Stimulated activated CD4-positive, alpha-beta T cell treated with anti-CD3 and anti-CD28 coated beads, Interleukin-1b, Interleukin-23, amount 100 ng/mL, for 48 hours (primary cell): ENCODE results near the gene TMEM200B.
"Not testable (repeated sequence)": the region's sequence is repeated elsewhere in the genome, so short reads cannot be mapped to it uniquely, and the experiment has no call there.

Experiments used
- DNase-seq: peaks from one replicate; pipeline ENCODE4 v3.0.0-alpha.2; 2020

Gene TMEM200B

DNA sequence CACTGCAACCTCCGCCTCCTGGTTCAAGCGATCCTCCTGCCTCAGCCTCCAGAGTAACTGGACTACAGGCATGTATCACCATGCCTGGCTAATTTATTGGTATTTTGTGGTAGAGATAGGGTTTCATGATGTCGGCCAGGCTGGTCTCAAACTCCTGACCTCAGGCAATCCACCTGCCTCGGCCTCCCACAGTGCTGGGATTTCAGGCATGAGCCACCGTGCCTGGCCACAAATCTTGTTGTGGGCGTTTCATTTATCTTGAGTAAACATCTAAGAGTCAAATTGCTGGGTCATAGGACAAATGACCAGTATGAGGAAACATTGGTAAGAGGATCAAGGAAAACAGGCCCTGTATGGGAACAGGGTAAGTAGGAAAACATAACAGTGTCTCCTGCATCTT lies 17.9 kb downstream of the TMEM200B start:
- no peak for DNase-seq

DNA sequence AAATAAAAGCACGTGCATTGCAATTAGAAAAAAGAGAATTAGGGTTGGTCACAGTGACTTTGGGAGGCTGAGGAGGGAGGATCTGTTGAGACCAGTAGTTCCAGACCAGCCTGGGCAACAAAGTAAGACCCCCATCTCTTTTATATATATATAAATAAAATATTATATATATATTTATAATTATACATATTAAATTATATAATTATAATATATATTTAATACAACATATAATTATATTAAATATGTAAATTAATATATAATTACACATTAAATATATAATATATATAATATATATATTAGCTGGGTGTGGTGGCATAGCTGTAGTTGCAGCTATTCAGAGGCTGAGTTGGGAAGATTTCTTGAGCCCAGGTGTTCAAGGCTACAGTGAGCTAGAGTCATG lies 23.2 kb downstream of the TMEM200B start:
- no peak for DNase-seq

DNA sequence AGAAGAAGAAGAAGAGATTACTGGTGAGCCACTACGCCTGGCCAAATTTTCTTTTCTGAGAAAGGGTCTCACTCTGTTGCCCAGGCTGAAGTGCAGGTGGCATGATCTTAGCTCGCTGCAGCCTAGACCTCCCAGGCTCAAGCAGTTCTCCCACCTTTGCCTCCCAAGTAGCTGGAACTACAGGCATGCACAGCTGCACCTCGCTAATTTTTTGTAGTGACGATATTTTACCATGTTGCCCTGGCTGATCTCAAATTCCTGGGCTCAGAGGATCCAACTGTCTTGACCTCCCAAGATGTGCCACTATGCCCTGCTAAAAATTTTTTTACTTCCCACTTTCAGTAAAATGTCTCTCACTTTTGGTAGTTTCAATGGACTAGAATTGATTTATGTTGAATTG lies 24.4 kb downstream of the TMEM200B start:
- no peak for DNase-seq

DNA sequence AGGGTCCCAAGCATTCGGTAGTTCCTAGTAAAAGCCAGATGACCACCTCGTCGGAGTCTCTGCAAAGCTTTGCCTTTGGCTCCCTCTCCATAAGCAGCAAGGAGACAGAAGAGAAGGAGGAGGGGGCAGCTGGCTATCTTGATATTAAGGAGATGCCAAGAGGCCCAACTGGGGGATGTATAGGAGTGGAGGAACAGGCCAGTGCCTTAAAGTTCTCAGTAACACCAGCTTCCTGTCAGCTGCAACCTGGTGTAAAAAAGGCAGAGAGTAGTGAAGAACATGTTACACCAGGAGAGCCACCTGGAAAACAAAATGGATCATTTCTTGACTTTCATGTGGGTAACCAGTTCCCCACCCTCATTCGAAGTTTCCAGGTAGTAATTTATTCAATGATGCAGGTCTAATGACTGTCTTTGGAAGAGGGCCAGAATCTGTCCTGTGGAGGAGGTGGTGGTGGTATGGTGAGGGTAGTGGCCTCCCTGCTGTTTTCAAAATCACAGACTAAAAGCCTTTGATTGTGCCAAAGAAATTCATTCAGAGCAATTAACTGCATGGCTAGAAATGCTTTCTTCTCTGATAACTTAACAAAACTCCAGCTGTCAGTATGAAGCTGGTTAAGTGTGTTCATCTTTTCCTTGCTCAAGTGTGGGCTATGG lies 27.3 kb downstream of the TMEM200B start:
- DNase-seq = no peak

DNA sequence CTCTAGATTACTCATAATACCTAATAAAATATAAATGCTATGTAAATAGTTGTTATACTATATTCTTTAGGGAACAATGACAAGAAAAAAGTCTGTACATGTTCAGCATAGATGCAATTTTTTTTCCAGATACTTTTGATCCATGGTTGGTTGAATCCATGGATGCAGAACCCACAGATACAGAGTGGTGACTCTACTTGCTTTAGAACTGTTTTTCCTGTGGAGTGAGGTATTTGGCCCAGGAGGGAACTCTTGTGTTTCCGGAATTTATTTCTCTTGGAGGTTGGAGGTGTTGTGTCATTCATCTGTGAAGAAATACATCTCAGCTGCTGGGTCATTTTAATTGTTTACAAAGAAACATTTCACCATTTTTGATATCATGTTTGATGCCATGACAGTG lies 28.7 kb downstream of the TMEM200B start:
- no peak for DNase-seq

DNA sequence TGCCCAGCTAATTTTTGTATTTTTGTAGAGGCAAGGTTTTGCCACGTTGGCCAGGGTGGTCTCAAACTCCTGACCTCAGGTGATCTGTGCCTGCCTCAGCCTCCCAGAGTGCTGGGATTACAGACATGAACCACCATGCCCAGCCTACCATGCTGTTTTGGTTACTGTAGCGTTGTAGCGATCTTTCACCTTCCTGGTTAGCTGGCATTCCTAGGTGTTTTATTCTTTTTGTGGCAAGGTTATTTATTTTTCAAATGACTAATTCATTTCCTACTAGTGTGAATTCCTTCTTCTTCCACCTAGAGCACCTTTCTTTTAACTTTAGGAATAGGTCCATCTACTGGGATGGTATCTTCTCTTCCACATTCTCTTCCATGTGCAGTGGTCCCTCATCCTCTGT lies 29.3 kb downstream of the TMEM200B start:
- DNase-seq = no peak

DNA sequence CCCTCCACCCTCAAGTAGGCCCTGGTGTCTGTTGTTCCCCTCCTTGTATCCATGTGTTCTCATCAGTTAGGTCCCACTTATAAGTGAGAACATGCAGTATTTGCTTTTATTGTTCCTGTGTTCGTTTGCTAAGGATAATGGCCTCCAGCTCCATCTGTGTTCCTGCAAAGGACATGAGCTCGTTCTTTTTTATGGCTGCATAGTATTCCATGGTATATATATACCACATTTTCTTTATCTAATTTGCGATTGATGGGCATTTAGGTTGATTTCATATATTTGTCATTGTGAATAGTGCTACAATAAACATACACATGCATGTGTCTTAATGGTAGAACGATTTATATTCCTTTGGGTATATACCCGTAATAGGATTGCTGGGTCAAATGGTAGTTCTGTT lies 31.0 kb downstream of the TMEM200B start:
- DNase-seq = not testable (repeated sequence)

DNA sequence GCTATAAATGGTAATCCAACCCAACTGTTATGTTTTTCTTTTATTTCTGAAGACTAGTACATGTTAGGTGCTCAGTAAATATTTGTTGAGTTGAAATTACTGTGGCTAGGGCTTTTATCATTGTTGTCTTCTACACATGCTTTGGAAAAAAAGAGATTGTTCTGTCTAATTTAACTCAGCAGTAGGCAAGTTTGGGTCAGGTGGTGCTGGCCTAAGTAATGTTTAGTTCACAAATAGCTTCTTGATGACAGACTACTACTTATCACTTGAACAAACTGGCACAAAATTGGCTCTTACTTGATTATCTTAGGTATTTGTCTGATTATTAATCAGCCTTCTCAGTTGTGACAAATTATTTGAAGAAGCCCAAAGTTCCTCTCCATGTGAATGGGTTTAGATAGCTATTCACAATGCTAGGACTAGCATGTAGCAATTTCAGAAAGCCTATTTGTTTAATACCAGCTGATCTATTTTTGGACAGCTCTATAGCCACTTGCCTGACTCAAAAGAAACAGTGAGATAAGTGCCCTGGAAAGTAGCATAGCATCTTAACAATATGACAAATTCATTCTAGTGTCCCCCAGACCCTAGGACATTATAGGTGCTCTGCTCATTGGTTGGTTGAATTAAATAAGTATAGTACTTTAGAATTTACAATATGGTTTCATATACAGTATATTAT lies 32.6 kb downstream of the TMEM200B start:
- DNase-seq = no peak

DNA sequence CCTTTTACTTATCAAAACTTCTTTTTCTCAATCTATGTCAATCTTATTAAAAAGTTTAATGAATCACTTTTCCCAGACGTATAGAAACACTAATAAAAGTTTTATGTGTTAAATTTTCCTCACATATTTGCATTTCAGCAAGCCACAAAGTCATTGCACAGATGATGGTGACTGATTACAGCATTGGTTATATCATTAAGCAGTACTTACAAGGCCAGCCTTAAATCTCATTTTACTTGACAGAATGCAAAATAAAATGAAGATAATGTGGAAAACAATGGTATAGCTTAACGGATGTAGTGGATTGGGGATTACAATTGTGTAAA lies 39.5 kb downstream of the TMEM200B start:
- DNase-seq = no peak

DNA sequence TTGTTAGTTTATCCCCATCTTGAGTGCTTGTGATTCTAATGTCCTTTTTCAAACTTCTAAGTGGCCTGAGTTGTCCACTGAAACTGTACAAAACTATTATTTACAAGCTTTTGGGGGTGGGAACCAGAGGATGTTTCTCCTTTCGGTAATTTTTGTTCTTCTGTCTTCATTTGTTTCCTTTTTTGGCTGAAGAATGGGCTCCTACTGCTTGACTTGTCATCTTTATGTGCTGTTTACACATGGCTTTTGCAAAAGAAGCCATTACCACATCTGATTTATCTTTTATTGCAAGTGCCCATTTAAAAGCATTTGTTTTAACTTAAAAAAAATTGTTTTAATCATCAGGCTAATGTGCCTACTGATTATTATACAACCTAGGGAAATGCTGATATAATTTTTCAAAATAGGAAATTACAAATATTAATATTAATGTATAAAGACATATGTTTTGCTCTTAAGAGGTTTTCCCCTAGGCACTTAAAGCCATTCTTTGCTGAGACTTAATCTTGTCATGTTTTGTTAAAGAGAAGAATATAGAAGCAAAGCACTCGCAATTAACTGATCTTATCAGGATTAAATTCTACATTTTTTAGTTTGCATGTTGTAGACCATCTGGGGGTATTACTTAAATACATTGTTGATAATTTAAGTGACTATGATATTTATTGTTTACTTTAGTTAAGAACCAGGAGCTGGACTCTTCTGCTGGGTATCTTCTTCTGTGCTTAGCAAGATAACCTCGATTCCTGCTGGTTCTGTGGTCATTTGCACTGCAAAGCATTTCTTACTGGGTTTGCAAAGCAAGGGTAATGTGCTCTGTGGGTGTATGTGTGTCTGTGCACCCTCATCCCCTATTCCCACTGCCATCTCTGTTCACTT lies 40.1 kb downstream of the TMEM200B start:
- DNase-seq = no peak

DNA sequence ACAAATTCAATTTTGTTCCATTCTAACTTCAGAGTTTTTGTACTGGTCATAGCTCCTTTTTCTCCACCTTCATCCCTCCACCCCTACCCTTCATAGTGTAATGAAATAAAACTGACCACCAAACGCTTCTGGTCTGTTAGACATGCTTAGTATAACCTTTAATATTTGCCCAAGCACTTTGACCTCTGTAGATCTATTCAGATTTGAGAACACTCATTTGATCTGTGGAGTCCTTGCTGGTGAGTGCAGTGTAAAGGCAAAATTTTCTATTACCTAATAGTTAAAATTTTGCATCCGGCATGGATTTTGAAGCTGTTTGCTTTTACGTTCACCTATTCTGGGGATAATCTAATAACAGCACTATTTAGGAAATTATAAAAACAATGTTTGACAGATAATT lies 41.2 kb downstream of the TMEM200B start:
- DNase-seq = no peak

DNA sequence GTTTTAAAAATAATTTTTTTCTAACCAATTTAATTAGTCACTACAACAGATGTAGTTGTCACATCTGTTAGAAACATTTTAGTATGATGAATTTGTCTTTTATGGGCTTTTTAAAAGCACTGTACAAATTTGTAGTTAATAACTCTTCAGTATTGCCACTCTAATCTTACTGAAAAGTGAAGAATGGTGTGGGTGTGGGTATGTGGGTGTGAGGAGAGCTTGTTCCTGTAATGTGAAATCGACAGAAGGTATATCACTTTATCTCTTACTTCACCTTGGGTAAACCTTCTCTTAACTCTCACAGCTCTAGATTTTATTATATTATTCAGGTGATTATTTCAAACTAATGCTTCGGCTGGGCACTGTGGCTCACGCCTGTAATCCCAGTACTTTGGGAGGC lies 42.5 kb downstream of the TMEM200B start:
- no peak for DNase-seq

DNA sequence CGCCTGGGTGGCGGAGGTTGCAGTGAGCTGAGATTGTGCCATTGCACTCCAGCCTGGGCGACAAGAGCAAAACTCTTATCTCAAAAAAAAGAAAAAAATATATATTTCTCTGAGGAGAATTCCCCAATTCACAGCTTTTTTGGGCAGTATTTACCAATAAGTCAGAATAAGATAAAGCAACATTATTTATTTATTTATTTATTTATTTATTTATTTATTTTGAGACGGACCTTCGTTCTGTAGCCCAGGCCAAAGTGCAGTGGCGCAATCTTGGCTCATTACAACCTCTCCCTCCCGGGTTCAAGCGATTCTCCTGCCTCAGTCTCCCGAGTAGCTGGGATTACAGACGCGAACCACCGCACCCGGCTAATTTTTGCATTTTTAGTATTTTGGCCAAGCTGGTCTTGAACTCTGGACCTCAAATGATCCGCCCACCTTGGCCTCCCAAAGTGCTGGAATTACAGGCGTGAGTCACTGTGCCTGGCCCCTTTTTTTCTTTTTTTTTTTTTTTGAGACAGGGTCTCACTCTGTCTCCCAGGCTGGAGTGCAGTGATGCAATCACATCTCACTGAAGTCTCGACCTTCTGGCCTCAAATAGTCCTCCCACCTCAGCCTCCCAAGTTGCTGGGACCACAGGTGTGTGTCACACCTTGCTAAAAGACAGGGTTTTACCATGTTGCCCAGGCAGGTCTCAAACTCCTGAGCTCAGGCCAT lies 43.6 kb downstream of the TMEM200B start:
- not testable (repeated sequence) for DNase-seq

DNA sequence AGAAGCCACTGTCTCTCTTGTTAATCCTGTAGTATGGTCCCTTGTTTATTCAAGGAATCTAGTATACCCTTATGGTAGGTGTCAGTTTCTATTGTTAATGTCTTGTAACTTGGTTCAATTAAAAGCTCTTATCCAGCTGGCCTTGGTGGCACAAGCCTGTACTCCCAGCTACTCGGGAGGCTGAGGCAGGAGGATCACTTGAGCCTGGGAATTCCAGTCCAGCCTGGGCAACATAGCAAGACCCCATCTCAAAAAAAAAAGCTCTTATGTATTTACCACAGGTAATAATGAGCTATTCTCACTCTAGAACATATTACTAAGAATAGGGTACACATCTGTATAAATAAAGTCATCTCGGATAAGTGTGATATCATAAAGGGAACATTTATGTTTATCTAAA lies 46.5 kb downstream of the TMEM200B start:
- DNase-seq = no peak
